Pancreas (tissue), 10 donors: ENCODE data around the gene ERMP1. TPM values are rescaled to one million over a fixed set of nuclear protein-coding genes. Genes with fewer than 3 reads are reported as not detected.

Experiments used
- ATAC-seq, 4 donors: fragments of 200-7000 bp; cut with Tn5 transposase; one replicate each; pipeline versions ENCODE4 v1.8.0 to v1.9.1; 2020; ENCODE audit warnings: mild to moderate bottlenecking in 4 of 4, moderate library complexity in 4 of 4
- DNase-seq, 6 donors: peaks; one replicate each; pipeline ENCODE4 v3.0.0-alpha.2; 2020
- FAIRE-seq: peaks from 2 replicates; lab custom pipeline; 2012; peaks lifted over from hg19 to GRCh38; lab: Jason Lieb, UNC
- H3K27ac ChIP-seq, 4 donors: fragments of 200-600 bp; sonication (generic); 1 replicate in 3 of 4; 2 replicates in 1 of 4; pipeline versions ENCODE4 v1.5.0 to v1.8.0; 2020
- H3K27me3 ChIP-seq, 4 donors: fragments of 200-600 bp; one replicate each; pipeline ENCODE4 v1.8.0; 2021
- H3K36me3 ChIP-seq, 3 donors: fragments of 200-600 bp; sonication (generic) in 1 of 3; one replicate each; pipeline versions ENCODE4 v1.5.0 to v1.8.0; 2020 to 2021
- H3K4me1 ChIP-seq, 3 donors: fragments of 200-600 bp; one replicate each; pipeline ENCODE4 v1.8.0; 2021
- H3K4me3 ChIP-seq, 4 donors: fragments of 200-600 bp; sonication (generic) in 2 of 4; one replicate each; pipeline versions ENCODE4 v1.5.0 to v1.8.0; 2020 to 2021
- H3K9me3 ChIP-seq, 4 donors: fragments of 200-600 bp; one replicate each; pipeline ENCODE4 v1.8.0; 2021
- WGBS, 2 donors: extraction: QIAGEN DNeasy Blood & Tissue Kit; methylation state at CpG; one replicate each; pipeline ENCODE4 v1.1.7; 2013; 5-methylcytosine and 5-hydroxymethylcytosine counted together
- intact Hi-C, 3 donors: fragments of 100-400 bp; cut with DNase I; formaldehyde crosslinking; loops; one replicate each; pipeline versions ENCODE4 v1.11.1 to v1.14.2; 2022
- polyA plus RNA-seq, 2 donors: library from polyadenylated mRNA; stranded (reverse); fragments of 200-250 nt; gene quantifications; one replicate each; pipeline ENCODE4 v1.2.3, GENCODE V29; 2013
- total RNA-seq, 6 donors: library from RNA; stranded (reverse); fragmentation: NEBNext Ultra II Directional in 4 of 6; extraction: Animal tissue kit (Norgen Biotek cat#: 25700) in 4 of 6; gene quantifications; one replicate each; pipeline versions ENCODE4 v1.2.1 to v1.2.4, GENCODE V29; 2021 to 2023
- TF ChIP-seq, protein P1 (sequence below), 4 donors: fragments of 200-600 bp; sonication (generic) in 3 of 4; IDR thresholded peaks; one replicate each; pipeline versions ENCODE4 v1.5.0 to v1.8.0; 2021; ENCODE audit warnings: antibody characterized with exemption in 4 of 4
- donor health status: healthy with polysubstance abuse.
- donor health status: DM: no; HTN: no; CAD: no; lungs with moderate emphysema.
- donor health status: DM: no; HTN: no; CAD: no.
- donor health status: control.
- donor health status: control.
- donor health status: Bipolar disorder and iron deficiency.
- donor health status: DM: yes; HTN: yes; CAD: no.
- donor health status: DM: no; HTN: no; CAD: no.
- donor health status: DM: no; HTN: no; CAD: no.
- donor health status: DM: yes; HTN: yes; CAD: no.

ERMP1 gene
- total and polyA plus RNA-seq, 8 donors = 2.1 to 15.5 (median 7.7) TPM

DNA sequence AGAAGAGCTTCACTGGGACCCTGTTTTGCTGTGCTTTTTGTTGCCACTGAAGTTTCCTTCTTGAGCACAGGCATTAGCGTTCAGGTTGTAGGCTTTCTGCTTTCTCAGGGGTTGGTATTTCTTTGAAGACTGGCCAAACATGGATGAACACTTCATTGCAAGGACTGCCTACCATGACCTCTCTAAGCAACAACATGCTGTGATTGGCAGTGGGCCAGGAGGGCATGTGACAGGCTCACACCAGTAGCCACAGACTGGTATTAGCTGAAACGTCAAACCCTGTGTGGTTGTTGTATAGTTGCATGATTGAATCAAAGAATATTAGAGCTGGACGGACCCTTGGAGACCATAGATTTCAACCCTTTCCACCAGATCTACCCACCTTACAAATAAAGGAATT is 37.8 kb upstream of the ERMP1 start:
- intact Hi-C loops = no loop called here
- no peak overlapping the region for H3K27ac ChIP-seq
- 58 to 63% methylated on average over 3 of the region's 3 CpGs for WGBS, 2 donors

DNA sequence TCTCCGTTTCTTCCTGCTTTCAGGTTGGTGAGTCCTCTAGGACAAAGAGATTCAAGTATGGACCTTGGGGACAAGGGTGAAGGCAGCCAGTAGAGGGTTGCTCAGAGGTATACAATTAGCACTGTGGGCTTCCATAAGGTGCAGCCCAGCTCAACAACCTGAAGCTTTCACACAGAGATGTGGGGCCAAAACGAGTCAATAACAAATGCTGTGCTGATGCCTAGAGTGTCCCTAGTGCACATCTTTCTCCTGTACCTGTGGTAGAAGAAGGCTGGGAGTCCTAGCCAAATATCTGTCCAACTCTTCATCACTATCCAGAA is 37.1 kb upstream of the ERMP1 start:
- no peak overlapping the region for H3K4me3 ChIP-seq
- no peaks in the 10 kb centered on the region for H3K27me3 ChIP-seq
- no peaks in the 10 kb centered on the region for H3K9me3 ChIP-seq
- H3K36me3 ChIP-seq = no peaks in the 10 kb centered on the region
- DNase-seq (no peak), ATAC-seq (no peak), FAIRE-seq (no peak)
- WGBS, 2 donors = 81 to 88% methylated on average over 2 of the region's 2 CpGs
- intact Hi-C loops = no loop called here
- TF ChIP-seq, protein P1, sequence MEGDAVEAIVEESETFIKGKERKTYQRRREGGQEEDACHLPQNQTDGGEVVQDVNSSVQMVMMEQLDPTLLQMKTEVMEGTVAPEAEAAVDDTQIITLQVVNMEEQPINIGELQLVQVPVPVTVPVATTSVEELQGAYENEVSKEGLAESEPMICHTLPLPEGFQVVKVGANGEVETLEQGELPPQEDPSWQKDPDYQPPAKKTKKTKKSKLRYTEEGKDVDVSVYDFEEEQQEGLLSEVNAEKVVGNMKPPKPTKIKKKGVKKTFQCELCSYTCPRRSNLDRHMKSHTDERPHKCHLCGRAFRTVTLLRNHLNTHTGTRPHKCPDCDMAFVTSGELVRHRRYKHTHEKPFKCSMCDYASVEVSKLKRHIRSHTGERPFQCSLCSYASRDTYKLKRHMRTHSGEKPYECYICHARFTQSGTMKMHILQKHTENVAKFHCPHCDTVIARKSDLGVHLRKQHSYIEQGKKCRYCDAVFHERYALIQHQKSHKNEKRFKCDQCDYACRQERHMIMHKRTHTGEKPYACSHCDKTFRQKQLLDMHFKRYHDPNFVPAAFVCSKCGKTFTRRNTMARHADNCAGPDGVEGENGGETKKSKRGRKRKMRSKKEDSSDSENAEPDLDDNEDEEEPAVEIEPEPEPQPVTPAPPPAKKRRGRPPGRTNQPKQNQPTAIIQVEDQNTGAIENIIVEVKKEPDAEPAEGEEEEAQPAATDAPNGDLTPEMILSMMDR (IDR thresholded peaks at IDR 0.05) = no peak
- H3K4me1 ChIP-seq = no peaks in the 10 kb centered on the region
- H3K27ac ChIP-seq = no peak overlapping the region

More for the DNA sequence above, 37.8 kb upstream of the ERMP1 start:
- ATAC-seq = peak in 2 of 4 donors; percentile 34 to 72
- FAIRE-seq = no peak
- Histone ChIP-seq H3K4me1 (no peaks in the 10 kb centered on the region), H3K36me3 (no peaks in the 10 kb centered on the region), H3K9me3 (no peaks in the 10 kb centered on the region), H3K4me3 (no peak overlapping the region), H3K27me3 (no peaks in the 10 kb centered on the region)
- peak in 5 of 6 donors; percentile 22 to 77 (median 40) for DNase-seq
- TF ChIP-seq, protein P1 (IDR thresholded peaks at IDR 0.05) = no peak

DNA sequence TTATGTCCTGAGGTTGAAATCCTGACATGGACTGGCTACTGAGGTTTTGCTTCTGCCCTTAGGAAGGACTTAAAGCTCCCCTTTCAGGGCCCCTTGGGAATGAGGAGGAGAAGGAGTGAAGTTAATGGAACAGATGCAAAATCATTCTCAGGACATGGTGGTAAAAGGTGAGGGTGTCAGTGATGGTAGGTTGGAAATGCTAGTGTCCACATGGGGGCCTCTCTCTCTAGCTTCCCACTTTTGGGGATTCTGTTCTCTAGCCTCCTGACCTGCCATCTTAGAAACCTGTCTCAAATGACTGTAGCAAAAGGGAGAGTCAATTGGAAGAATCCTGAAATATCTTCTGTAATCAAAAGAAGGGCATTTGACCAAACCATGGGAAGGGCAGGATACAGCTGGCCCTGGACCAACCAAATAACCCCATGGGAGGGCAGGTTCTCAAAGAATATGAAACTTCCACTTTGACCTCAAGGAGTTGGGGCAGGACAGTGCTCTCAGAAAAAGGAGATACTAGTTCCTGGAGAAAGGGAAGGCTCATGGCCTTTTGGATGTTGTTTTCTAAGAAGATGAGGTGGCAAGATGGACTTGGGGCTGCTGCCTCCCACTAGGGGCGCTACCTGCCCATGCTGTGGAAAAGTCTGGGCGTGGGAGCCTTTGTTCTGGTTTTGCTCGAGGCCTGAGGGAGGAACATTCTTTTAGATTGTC is 36.5 kb upstream of the ERMP1 start:
- FAIRE-seq (no peak), ATAC-seq (no peak), DNase-seq (no peak)
- Histone ChIP-seq H3K9me3 (no peaks in the 10 kb centered on the region), H3K4me3 (no peak overlapping the region), H3K27ac (no peak overlapping the region), H3K27me3 (no peaks in the 10 kb centered on the region), H3K36me3 (no peaks in the 10 kb centered on the region), H3K4me1 (no peaks in the 10 kb centered on the region)
- 83 to 90% methylated on average over 3 of the region's 3 CpGs for WGBS, 2 donors
- TF ChIP-seq, protein P1 (IDR thresholded peaks at IDR 0.05) = no peak
- intact Hi-C loops = no loop called here

DNA sequence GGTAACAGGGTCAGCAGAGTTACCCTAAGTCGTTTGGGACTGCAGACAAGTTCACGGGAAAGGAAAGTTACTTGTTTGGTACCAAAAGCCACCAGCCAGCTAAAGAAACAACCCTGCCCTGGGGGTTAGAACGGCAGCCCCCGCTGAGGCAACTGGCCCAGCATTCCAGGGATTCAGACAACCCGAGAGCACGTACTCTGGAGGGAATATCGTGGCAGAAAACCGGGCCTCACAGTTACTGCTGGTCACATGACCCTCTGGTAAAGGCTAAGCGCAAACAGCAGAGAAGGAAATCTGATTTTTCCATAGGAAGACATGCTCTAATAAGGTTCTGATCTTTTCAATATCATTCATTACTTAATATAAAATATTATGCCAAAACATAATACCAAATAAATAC is 35.3 kb upstream of the ERMP1 start:
- intact Hi-C loops = no loop called here
- ATAC-seq = no peak
- WGBS, 2 donors = 72 to 92% methylated on average over 9 of the region's 9 CpGs
- Histone ChIP-seq H3K27ac (no peak overlapping the region), H3K27me3 (no peaks in the 10 kb centered on the region), H3K9me3 (no peaks in the 10 kb centered on the region), H3K4me1 (no peaks in the 10 kb centered on the region), H3K4me3 (no peak overlapping the region), H3K36me3 (no peaks in the 10 kb centered on the region)
- FAIRE-seq = no peak
- TF ChIP-seq, protein P1 (IDR thresholded peaks at IDR 0.05) = no peak
- DNase-seq = no peak

DNA sequence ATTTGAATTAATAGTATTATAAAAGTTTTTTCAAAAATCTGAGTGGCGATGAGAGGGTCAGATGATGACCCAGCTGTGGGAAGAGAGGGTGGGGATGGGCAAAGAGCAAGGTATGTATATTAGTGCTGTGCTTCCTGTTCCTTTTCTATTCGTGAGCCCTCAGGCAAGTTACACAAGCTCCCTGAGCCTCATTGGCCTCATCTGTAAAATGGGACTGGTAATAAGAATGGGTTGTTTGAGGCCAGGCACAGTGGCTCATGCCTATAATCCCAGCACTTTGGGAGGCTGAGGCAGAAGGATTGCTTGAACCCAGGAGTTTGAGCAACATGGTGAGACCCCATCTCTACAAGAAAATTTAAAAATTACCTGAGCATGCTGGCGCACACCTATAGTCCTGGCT is 33.8 kb upstream of the ERMP1 start:
- no peak for DNase-seq
- ATAC-seq = no peak
- Histone ChIP-seq H3K4me1 (no peaks in the 10 kb centered on the region), H3K9me3 (no peaks in the 10 kb centered on the region), H3K36me3 (no peaks in the 10 kb centered on the region), H3K27me3 (no peaks in the 10 kb centered on the region), H3K4me3 (no peak overlapping the region), H3K27ac (no peak overlapping the region)
- TF ChIP-seq, protein P1 (IDR thresholded peaks at IDR 0.05) = no peak
- WGBS, 2 donors = 86 to 92% methylated on average over 3 of the region's 3 CpGs
- no peak for FAIRE-seq
- intact Hi-C loops = no loop called here
